Measurements from ENCODE around the gene LGALS14.
"Not testable (repeated sequence)": the region's sequence is repeated elsewhere in the genome, so short reads cannot be mapped to it uniquely, and the experiment has no call there.

LGALS14 gene

DNA sequence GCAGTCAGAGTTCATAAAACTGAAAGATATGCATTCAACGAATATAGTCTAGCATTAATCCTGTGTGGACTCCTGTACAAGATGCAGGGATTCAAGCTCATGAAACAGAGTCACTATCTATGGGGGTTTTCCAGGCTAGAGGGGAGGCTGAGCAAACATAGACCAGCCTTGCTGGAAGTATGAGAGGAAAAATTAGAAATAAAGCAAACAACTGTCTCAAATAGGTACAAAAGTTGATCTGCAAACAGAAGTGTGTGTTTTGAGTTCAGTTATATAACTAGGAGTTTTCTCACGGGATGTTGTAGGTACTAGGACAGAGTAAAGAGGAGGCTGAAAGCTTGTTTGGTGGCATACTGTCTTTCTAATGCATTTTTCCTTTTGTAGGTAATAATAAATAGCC, 8.5 kb upstream of the LGALS14 start:
- no peak for DNase-seq (ENCODE audit: low read depth)

DNA sequence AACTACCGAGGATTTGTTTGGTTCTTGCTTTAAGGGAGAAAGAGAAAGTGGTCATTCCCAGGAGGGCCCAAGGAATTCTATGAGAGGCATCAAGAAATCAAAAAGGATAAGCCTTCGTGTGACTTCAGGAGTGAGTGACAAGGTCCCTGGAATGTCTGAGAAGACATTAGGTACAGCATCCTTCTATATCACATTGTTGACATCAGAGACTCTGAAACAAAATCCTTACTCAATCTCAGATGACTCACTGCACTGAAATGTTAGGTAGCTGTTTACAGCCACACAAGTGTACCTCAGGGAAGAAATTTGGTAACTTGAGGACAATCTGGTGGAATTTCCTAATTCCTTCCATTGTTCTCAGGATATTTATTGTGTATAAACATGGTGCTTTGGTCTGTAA, 7.9 kb upstream of the LGALS14 start:
- DNase-seq (ENCODE audit: low read depth): no peak

DNA sequence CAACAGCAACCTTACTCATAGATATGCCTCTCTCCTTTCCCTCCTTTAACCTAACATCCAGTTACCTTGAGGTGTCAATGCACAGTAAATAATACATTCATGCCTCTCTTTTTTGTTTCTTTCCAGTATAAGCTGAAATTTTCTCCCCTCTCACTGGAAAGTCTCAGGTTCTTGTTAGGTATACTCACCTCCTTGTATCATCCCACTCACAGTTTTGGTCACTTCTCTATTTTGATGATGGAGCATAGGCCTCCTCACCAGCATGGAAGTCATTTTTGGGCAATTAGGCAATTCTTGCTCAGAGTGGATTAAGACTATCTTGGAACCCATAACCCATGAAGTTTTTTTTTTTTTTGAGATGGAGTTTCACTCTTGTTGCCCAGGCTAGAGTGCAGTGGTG, 5.7 kb upstream of the LGALS14 start:
- DNase-seq (ENCODE audit: low read depth): no peak

DNA sequence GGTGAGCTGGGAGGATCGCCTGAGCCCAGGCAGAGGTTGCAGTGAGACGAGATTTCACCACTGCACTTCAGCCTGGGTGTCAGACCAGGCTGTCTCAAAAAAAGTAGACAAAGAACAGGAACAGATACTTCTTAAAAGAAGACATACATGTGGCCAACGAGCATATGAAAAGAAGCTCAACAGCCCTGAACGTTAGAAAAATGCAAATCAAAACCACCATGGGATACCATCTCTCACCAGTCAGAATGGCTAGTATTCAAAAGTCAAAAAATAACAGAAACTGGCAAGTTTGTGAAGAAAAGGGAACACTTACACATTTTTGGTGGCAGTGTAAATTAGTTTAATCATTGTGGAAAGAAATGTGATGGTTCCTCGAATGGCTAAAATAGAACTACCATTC, 3.0 kb upstream of the LGALS14 start:
- DNase-seq (ENCODE audit: low read depth): no peak

DNA sequence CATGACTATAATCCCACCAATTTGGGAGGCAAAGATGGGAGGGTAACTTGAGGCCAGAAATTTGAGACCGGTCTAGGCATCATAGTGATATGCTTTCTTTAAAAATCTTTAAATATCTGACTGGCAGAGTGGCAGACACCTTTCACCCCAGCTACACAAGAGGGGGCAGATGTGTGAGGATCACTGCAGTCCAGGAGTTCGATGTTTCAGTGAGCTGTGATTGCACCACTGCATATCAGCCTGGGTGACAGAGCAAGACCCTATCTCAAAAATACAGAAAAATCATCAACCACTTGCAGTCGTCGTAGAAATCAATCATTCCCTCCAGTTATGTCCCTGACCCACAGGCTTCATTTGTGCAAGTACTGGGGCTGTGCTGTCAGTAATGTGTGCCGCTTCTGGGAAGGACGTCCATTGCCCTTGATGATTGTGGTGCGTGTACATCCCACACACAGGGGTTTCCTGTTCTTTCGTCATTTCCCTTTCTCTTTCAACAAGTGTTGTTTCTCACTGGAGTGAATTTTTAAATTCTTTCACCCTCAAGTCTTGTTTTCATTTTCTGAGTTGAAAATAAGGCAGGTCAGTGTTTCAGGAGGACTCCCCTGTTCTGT, 1.4 kb downstream of the LGALS14 start:
- no peak for DNase-seq (ENCODE audit: low read depth)

DNA sequence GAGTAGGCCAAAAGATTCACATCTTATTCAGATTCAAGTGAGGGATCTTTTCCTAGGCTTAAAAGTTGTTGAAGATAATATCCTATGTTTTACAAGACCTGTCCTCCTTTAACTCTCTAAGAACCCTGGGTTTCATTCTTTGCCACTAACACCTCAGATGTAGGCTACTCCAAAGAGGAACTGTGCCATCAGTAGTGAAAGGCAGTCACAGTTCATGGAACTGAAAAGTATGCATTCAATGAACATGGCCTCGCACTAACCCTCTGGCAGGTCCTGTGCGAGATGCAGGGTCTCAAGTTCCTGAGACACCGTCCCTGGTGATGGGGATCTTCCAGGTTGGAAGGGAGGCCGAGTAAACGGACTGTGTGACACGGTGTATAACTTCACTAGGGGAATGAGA, 4.3 kb downstream of the LGALS14 start:
- DNase-seq (ENCODE audit: low read depth): no peak

DNA sequence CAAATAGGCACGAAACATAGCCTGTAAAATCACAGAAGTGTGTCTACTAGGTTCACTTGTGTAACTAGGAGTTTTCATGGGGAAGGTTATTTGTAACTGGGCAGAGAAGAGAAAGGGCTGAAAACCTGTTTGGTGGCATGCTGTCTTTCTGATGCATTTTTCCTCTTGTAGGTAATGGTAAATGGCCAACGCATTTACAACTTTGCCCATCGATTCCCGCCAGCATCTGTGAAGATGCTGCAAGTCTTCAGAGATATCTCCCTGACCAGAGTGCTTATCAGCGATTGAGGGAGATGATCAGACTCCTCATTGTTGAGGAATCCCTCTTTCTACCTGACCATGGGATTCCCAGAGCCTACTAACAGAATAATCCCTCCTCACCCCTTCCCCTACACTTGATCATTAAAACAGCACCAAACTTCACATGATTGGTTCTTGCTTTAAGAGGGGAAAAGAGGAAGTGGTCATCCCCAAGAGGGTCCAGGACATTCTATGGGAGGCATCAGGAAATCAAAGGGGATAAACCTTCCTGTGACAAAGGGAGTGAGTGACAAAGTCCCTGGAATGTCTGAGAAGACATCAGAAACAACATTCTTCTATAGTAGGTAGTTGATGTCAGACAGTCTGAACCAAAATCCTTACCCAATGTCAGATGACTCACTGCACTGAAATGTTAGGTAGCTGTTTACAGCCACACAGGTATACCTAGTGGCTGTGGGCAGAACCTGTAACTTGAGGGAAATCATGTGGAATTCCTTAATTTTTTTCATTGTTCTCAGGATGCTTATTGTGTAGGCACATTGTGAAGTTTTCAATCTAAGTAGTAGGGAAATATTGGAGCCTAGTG, 5.0 kb downstream of the LGALS14 start:
- no peak for DNase-seq (ENCODE audit: low read depth)

DNA sequence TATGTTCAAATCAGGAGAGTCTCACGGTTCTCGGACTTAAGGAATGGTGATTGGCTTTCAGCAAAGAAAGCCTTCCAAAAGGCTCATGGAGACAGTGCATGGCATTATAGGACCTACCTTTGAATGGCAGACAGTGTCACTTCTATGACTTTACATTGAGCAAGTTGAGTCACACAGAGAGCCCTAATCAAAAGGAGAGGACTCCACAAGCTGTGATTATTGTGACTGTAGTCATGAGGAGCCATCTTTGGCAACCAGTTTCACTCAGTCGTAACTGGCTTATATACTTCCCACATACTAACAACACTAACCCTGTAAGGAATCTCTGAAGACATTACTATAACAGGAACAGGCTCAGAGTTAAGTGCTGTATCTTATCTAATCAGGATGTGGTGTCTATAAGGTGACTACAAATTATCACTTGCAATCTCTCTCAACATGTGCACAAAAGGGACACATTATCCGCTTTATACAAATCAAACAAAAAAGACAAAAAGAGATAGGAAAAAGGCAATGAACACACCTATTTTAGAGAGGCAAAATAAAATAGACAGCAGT, 6.1 kb downstream of the LGALS14 start:
- no peak for DNase-seq (ENCODE audit: low read depth)

DNA sequence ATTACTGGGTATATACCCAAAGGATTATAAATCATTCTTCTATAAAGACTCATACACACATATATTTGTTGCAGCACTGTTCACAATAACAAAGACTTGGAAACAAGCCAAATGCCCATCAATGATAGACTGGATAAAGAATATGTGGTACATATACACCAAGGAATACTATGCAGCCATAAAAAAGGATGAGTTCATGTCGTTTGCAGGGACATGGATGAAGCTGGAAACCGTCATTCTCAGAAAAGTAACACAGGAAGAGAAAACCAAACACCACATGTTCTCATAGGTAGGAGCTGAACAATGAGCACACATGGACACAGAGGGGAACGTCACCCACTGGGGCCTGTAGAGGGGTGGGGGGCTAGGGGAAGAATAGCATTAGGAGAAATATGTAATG, 15.9 kb downstream of the LGALS14 start:
- DNase-seq (ENCODE audit: low read depth): not testable (repeated sequence)

DNA sequence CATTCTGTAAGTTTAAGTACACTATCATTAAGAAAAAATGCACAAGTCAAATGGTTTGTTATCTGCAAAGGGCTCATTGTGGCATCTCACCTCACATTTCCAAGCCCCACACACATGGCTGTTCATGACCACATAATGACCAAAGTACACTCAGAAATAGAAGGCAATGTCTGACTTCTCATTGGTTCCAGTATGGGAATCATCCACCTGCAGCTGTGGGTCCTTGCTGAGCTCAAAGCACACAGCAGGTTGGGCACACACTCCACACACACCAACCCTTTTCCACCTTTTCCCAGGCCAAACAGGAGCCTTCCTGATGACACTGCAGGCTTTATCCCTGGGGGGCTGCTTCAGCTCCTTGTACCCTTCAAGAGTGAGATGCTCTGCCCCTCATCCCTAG, 21.7 kb downstream of the LGALS14 start:
- no peak for DNase-seq (ENCODE audit: low read depth)

DNA sequence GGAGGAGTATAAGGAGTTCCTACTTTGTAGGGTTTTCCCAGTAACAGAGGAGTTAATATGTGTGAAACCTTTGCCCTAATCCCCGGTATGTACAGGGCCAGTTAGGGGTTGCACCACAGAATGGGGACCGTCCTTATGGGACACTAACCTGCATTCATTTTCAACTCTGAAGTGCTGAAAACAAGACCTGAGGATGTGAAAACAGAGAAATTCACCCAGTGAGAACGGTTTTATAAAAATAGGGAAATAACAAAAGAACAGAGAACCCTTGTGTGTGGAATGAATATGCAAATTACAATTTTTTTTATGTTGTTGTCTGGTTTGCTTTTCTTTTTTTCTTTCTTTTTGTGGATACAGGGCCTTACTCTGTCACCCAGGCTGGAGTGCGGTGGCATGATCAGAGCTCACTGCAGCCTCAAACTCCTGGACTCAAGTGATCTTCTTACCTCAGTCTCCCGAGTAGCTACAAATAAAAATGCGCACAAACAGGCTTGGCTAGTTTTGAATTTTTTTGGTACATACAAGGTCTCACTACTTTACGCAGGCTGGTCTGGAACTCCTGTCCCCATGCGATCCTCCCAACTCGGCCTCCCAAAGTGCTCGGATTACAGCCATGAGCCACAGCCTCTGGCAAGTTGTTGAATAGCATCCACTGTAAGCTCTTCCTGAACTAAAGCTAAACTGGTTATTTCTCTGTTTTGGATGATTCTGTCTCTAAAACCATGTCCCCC, 23.0 kb downstream of the LGALS14 start:
- no peak for DNase-seq (ENCODE audit: low read depth)

DNA sequence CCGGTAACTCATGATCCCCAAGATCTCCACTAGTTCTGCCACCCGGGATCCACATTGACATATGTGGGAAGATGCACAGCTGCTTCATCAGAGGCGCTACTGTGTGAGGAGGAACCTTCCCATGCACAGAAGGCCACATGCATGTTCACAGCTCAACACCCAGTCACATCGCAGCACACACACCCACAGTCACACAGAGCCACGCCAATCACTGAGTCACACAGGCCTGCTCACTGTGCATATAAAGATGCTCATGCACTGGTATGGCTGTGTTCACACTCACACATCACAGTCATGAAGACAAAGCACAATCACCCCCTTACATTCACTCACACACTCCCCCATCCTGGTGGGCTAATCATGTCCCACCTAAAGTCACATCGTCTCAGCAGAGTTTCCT, 23.8 kb downstream of the LGALS14 start:
- no peak for DNase-seq (ENCODE audit: low read depth)

DNA sequence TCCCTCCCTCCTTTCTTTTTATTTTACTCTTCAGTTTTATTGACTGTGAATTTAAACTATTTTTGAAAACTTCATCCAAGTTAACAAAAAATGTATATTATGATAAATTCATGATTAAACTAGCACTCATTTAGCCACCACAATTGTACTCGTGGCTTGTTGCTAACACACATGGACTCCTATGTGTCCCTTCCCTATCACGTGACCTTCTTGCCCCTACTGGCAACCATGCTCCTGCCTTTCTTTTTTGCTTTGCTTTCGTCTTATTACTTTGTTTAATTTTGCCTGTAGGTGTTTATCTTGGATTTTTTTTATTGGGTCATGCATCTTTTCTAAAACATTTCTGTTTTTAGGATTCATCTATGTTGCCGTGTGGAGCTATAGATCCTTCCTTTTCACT, 25.3 kb downstream of the LGALS14 start:
- DNase-seq (ENCODE audit: low read depth): no peak

DNA sequence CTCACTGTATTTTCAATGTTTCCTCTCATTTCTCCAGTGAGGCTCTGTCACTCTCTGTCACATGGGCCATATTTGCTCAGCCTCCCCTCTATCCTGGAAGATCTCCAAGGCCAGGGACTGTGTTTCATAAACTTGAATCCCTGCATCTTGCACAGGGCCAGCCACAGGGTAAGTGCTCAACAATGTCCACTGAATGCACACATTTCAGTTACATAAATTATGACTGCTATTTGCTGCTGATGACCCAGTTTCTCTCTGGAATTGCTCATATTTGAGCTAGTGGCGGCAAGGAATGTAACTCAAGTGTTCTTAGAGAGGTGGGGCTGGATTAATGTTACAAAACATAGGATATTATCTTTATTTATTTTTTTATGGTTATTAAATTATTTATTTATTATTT, 27.4 kb downstream of the LGALS14 start:
- DNase-seq (ENCODE audit: low read depth): no peak

DNA sequence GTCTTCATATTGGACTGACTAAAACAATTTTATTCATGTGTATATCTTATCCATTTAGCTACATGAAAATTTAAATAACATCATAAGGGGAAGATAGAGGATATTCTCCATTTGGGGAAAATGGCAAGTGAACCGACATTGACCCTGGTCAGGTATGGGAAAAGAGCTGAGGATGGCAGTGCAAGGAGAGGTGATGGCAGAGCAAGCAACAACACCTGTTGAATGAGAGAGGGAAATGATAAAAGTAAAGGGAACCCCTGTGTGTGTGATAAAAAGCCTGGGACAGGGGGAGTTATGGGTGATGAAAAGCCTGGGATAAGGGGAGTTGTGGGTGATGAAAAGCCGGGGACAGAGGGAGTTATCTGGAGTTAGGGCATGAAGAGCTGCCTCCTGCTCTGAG, 29.6 kb downstream of the LGALS14 start:
- no peak for DNase-seq (ENCODE audit: low read depth)

DNA sequence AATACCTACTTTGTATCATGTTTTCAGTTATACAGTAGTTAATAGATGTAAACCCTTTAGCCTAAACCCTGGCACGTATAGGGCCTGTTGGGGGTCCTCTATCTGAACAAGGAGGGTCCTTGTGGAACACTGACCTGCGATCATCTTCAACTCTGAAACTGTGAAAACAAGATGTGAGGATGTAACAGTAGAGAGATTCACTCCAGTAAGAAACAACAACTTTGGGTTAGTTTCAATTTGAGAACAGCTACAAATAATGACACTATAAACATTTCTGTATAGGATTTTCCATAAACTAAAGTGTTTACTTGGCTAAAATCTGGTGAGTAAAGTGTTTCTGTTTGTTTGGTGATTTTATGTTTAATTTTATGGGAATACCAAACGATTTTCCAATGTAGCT, 31.4 kb downstream of the LGALS14 start:
- DNase-seq (ENCODE audit: low read depth): no peak

DNA sequence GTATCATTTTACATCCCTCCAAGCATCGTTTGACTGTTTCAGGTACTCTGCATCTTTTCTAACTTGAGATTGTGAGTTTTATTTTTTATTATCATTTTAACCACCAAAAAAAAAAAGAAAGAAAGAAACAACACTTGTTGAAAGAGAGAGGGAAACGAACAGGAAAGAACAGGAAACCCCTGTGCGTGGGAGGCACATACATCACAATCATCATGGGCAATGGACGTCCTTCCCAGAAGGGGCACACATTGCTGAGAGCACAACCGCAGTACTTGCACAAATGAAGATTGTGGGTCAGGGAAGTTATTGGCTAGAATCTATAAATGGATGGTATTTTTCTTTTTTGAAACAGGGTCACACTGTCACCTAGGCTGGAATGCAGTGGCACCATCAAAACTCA, 31.8 kb downstream of the LGALS14 start:
- DNase-seq (ENCODE audit: low read depth): no peak

DNA sequence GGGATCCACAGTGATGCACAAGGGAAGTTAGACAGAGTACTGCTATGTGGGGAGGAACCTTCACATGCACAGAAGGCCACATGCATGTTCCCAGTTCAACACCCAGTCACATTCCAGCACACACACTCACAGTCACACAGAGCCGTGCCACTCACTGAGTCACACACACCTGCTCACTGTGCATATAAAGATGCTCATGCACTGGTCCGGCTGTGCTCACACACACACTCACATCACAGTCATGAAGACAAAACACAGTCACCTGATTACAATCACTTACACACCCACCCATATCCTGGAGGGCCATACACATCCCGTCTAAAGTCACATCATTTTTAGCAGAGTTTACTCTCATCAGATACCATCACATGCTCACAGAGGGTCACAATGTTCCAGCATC, 33.1 kb downstream of the LGALS14 start:
- no peak for DNase-seq (ENCODE audit: low read depth)

DNA sequence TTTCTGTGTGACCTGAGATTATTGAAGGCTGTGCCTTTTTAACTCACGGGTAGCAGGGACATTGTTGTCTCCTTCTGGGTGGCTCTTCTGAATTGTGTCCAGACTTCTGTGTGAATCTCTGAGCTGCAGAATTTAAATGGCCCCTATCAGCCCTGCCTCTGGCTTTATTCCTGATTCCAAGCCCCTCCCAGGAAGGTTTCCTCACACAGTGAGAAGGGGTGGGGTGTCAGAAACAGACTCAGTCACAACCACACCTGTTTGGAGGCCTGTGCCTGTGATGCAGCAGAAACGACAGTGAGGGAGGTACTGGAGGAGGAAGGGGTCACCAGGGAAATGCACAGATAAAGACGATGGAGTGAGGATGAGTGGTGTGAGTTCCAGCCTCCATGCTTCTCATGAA, 33.6 kb downstream of the LGALS14 start, which contains the start of gene CLC:
TSS of gene CLC (minus strand) at position 139 of the 400 bp plus-strand sequence. CDS start at position 62, 77 bp downstream.
- DNase-seq (ENCODE audit: low read depth): no peak

DNA sequence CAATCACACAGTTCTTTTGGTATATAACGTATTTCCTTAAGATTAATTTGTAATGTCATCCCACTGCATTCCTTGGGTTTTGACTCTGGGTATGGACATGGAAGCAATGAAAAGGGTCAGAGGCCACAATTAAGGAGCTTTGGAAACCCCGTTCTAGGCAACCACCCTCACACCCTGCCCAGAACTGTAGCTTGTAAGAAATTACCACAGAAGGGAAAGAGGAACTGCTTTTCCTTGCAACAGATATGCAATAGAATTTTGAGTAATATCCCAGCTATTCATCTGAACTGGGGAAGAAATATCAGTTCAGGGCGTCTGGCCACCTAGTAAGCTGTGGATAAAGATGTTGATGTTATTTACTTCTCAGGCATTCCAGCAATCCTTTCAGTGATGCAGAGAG, 34.5 kb downstream of the LGALS14 start:
- DNase-seq (ENCODE audit: low read depth): no peak

DNA sequence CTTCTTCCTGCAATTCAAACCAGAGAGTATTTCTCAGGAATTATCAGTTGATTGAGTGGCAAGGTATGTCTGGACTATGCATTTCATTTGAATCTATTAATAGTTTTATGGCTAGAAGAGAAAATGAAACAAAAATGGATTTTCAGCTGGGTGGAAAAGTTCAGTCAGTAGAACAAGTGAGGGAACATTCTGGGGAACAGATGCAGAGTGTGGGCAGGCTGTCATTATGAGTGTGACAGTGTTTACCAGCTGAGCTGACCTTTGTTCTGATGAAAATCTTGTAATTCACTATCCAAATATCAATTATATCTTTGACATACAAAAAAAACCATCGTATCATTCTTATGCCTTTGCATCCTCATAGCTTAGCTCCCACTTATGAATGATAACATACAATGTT, 36.1 kb downstream of the LGALS14 start:
- no peak for DNase-seq (ENCODE audit: low read depth)

DNA sequence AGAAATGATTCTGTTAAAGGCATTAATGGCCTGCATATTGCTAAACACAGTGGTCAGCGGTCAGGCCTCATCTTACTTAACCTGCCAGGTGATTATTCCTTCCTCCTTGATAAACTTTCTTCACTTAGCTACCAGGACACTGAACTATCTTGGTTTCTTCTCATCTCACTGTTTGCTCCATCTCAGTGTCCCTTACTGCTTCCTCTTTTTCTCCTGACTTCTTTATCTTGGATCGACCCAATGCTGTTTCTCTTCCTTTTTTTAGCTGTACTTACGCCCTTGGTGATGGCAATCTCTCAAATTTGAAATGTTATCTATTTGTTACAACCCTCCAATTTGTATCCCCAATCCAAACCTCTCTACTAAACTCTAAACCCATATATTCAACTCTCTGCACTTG, 41.4 kb downstream of the LGALS14 start:
- no peak for DNase-seq (ENCODE audit: low read depth)

Measured in T follicular helper cell (primary cell).